Muscle of leg (tissue), 11 donors: ENCODE measurements around the gene OSBPL9. TPM values are rescaled to one million over a fixed set of nuclear protein-coding genes. Genes with fewer than 3 reads are reported as not detected.
"Not testable (repeated sequence)": the region's sequence is repeated elsewhere in the genome, so short reads cannot be mapped to it uniquely, and the experiment has no call there.

Source experiments
- DNase-seq: peaks from one replicate; pipeline ENCODE4 v3.0.0; 2013
- H3K27ac ChIP-seq: one replicate; pipeline ENCODE4 v1.5.1; 2013; ENCODE audit warnings: mild to moderate bottlenecking, low read length, control low read depth
- H3K27me3 ChIP-seq: one replicate; pipeline ENCODE4 v1.6.1; 2013; ENCODE audit warnings: low read length; ENCODE audit not compliant: control insufficient read depth, insufficient read depth
- H3K36me3 ChIP-seq: one replicate; pipeline ENCODE4 v1.6.1; 2013; ENCODE audit warnings: low read length; ENCODE audit not compliant: control insufficient read depth, insufficient read depth
- H3K4me1 ChIP-seq: one replicate; pipeline ENCODE4 v1.6.1; 2013; ENCODE audit warnings: low read length; ENCODE audit not compliant: control insufficient read depth, insufficient read depth
- H3K4me3 ChIP-seq: one replicate; pipeline ENCODE4 v1.5.1; 2013; ENCODE audit warnings: low read length, control low read depth
- H3K9me3 ChIP-seq: replicated peaks from 2 replicates; pipeline ENCODE4 v1.6.1; 2013; ENCODE audit warnings: low read depth, low read length; ENCODE audit not compliant: control insufficient read depth
- WGBS: methylation state at CpG from one replicate; pipeline ENCODE4 v1.1.5; 2013; ENCODE audit warnings: missing lambda C conversion rate; ENCODE audit not compliant: insufficient coverage; 5-methylcytosine and 5-hydroxymethylcytosine counted together
- polyA plus RNA-seq, 8 donors: library from polyadenylated mRNA; unstranded; fragments of 120-200 nt; gene quantifications; one replicate each; pipeline versions ENCODE4 v1.2.1 to v1.2.3, GENCODE V29; 2013; ENCODE audit warnings: inconsistent platforms in 1 of 8, low replicate concordance in 1 of 8; ENCODE audit not compliant: insufficient read length in 8 of 8, insufficient read depth in 1 of 8
- total RNA-seq: library from RNA; stranded (reverse); fragments of 120-200 nt; gene quantifications from one replicate; pipeline ENCODE4 v1.2.4, GENCODE V29; 2013

OSBPL9 gene
- total and polyA plus RNA-seq, 9 donors, result 51.0 to 74.5 (median 61.1) TPM

GRCh38 chr1:51729824-51730301 is 113.0 kb downstream of the OSBPL9 start:
- Histone ChIP-seq H3K36me3 (no peaks in the 10 kb centered on the region), H3K27me3 (no peaks in the 10 kb centered on the region), H3K4me1 (peaks cover 16% of the 10 kb centered on the region), H3K4me3 (peak overlapping the region; percentile 62), H3K9me3 (no peaks in the 10 kb centered on the region), H3K27ac (peak overlapping the region; percentile 48)
- 2% methylated on average over 22 of the region's 28 CpGs for WGBS
- DNase-seq, result peak; percentile 25

- Histone ChIP-seq H3K4me3 (no peak overlapping the region), H3K27me3 (no peaks in the 10 kb centered on the region), H3K9me3 (no peaks in the 10 kb centered on the region), H3K27ac (no peak overlapping the region), H3K4me1 (peaks cover 20% of the 10 kb centered on the region), H3K36me3 (no peaks in the 10 kb centered on the region)
- no CpG with 5 or more reads among the region's 4 CpGs for WGBS
- DNase-seq, result no peak
Measured at GRCh38 chr1:51731998-51732397, 115.1 kb downstream of the OSBPL9 start.

- no peak overlapping the region for H3K27ac ChIP-seq
- WGBS, result 79% methylated on average over 2 of the region's 4 CpGs
Measured at GRCh38 chr1:51732701-51733425, 116.0 kb downstream of the OSBPL9 start.

GRCh38 chr1:51733426-51733774 is 116.5 kb downstream of the OSBPL9 start:
- DNase-seq, H3K36me3 ChIP-seq, H3K4me3 ChIP-seq, H3K9me3 ChIP-seq, H3K27me3 ChIP-seq, H3K27ac ChIP-seq: not testable (repeated sequence)
- 70% methylated on average over 4 of the region's 7 CpGs for WGBS
- peaks cover 20% of the 10 kb centered on the region for H3K4me1 ChIP-seq

More at GRCh38 chr1:51732701-51733425, 116.0 kb downstream of the OSBPL9 start:
- Histone ChIP-seq H3K4me1 (peaks cover 20% of the 10 kb centered on the region), H3K36me3 (no peaks in the 10 kb centered on the region), H3K27me3 (no peaks in the 10 kb centered on the region), H3K9me3 (no peaks in the 10 kb centered on the region), H3K4me3 (no peak overlapping the region)
- no peak for DNase-seq

GRCh38 chr1:51733793-51734522 is 117.1 kb downstream of the OSBPL9 start:
- no CpG with 5 or more reads among the region's 7 CpGs for WGBS

GRCh38 chr1:51734896-51735745 is 118.2 kb downstream of the OSBPL9 start:
- Histone ChIP-seq H3K4me1 (peaks cover 8% of the 10 kb centered on the region), H3K9me3 (no peaks in the 10 kb centered on the region), H3K4me3 (no peak overlapping the region), H3K36me3 (no peaks in the 10 kb centered on the region), H3K27me3 (no peaks in the 10 kb centered on the region), H3K27ac (no peak overlapping the region)
- whole genome bisulfite sequencing, result no CpG with 5 or more reads among the region's 7 CpGs
- DNase-seq, result peak; percentile 66

More at GRCh38 chr1:51733793-51734522, 117.1 kb downstream of the OSBPL9 start:
- Histone ChIP-seq H3K27me3 (no peaks in the 10 kb centered on the region), H3K27ac (no peak overlapping the region), H3K9me3 (no peaks in the 10 kb centered on the region), H3K4me3 (no peak overlapping the region), H3K36me3 (no peaks in the 10 kb centered on the region), H3K4me1 (peaks cover 14% of the 10 kb centered on the region)
- DNase-seq, result no peak

GRCh38 chr1:51735746-51736254 is 118.9 kb downstream of the OSBPL9 start:
- WGBS, result no CpG with 5 or more reads among the region's 5 CpGs
- Histone ChIP-seq H3K9me3 (no peaks in the 10 kb centered on the region), H3K4me3 (no peak overlapping the region), H3K27ac (no peak overlapping the region), H3K4me1 (peaks cover 8% of the 10 kb centered on the region), H3K27me3 (no peaks in the 10 kb centered on the region), H3K36me3 (no peaks in the 10 kb centered on the region)
- no peak for DNase-seq

- DNase-seq, result peak; percentile 54
- Histone ChIP-seq H3K4me3 (no peak overlapping the region), H3K36me3 (no peaks in the 10 kb centered on the region), H3K9me3 (no peaks in the 10 kb centered on the region), H3K27me3 (no peaks in the 10 kb centered on the region), H3K4me1 (peaks cover 4% of the 10 kb centered on the region), H3K27ac (no peak overlapping the region)
Measured at GRCh38 chr1:51736702-51737101, 119.8 kb downstream of the OSBPL9 start.

- DNase-seq, result no peak
- Histone ChIP-seq H3K9me3 (no peaks in the 10 kb centered on the region), H3K27me3 (no peaks in the 10 kb centered on the region), H3K4me1 (peaks cover 4% of the 10 kb centered on the region), H3K36me3 (no peaks in the 10 kb centered on the region), H3K27ac (no peak overlapping the region), H3K4me3 (no peak overlapping the region)
- WGBS, result no CpG with 5 or more reads among the region's 3 CpGs
Measured at GRCh38 chr1:51738681-51739080, 121.8 kb downstream of the OSBPL9 start.

GRCh38 chr1:51740652-51741051 is 123.8 kb downstream of the OSBPL9 start:
- DNase-seq, result no peak
- Histone ChIP-seq H3K4me1 (no peaks in the 10 kb centered on the region), H3K4me3 (no peak overlapping the region), H3K27me3 (no peaks in the 10 kb centered on the region), H3K36me3 (no peaks in the 10 kb centered on the region), H3K27ac (no peak overlapping the region), H3K9me3 (no peaks in the 10 kb centered on the region)
- no CpG with 5 or more reads among the region's 3 CpGs for WGBS
